Astrocyte of the spinal cord (primary cell): ENCODE results near the gene PABPN1.

ENCODE experiments used
- DNase-seq: peaks from one replicate; pipeline ENCODE4 v3.0.0; 2011; ENCODE audit warnings: low read depth, low spot score
- H3K4me3 ChIP-seq: 2 replicates; pipeline ENCODE4 v1.5.1; 2011; ENCODE audit warnings: low read depth, mild to moderate bottlenecking, low read length, moderate library complexity
- in situ Hi-C: cut with HindIII; loops from 2 replicates; pipeline ENCODE4 v1.10.0; 2017; ENCODE audit warnings: low sequenced_read_pairs
- TF ChIP-seq, protein P1 (sequence below): IDR thresholded peaks from 2 replicates; pipeline ENCODE4 v1.5.1; 2012; ENCODE audit warnings: low read depth, mild to moderate bottlenecking, low read length, inconsistent platforms

The PABPN1 gene

GRCh38 chr14:23327947-23328744 lies 6.9 kb downstream of the PABPN1 start:
- peak; percentile 79 for DNase-seq
- in situ Hi-C loops = no loop called here
- TF ChIP-seq, protein P1, sequence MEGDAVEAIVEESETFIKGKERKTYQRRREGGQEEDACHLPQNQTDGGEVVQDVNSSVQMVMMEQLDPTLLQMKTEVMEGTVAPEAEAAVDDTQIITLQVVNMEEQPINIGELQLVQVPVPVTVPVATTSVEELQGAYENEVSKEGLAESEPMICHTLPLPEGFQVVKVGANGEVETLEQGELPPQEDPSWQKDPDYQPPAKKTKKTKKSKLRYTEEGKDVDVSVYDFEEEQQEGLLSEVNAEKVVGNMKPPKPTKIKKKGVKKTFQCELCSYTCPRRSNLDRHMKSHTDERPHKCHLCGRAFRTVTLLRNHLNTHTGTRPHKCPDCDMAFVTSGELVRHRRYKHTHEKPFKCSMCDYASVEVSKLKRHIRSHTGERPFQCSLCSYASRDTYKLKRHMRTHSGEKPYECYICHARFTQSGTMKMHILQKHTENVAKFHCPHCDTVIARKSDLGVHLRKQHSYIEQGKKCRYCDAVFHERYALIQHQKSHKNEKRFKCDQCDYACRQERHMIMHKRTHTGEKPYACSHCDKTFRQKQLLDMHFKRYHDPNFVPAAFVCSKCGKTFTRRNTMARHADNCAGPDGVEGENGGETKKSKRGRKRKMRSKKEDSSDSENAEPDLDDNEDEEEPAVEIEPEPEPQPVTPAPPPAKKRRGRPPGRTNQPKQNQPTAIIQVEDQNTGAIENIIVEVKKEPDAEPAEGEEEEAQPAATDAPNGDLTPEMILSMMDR = peak; percentile 85
- no peak overlapping the region for H3K4me3 ChIP-seq

DNA sequence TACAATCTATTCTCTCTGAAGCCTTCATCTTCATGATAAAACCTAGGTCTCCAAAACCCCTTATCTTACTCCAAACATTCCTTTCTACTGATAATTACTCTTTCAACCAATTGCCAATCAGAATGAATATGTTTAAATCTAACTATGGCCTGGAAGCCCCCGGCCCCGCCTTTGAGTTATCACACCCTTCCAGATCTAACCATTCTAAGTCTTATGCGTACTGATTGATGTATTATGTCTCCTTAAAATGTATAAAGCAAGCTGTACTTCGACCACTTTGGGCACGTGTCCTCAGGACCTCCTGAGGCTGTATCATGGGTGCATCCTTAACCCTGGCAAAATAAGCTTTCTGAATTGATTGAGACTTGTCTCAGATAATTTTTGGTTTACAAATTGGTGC lies 14.4 kb downstream of the PABPN1 start:
- in situ Hi-C loops = no loop called here
- no peak for DNase-seq
- no peak overlapping the region for H3K4me3 ChIP-seq
- TF ChIP-seq, protein P1 = no peak

DNA sequence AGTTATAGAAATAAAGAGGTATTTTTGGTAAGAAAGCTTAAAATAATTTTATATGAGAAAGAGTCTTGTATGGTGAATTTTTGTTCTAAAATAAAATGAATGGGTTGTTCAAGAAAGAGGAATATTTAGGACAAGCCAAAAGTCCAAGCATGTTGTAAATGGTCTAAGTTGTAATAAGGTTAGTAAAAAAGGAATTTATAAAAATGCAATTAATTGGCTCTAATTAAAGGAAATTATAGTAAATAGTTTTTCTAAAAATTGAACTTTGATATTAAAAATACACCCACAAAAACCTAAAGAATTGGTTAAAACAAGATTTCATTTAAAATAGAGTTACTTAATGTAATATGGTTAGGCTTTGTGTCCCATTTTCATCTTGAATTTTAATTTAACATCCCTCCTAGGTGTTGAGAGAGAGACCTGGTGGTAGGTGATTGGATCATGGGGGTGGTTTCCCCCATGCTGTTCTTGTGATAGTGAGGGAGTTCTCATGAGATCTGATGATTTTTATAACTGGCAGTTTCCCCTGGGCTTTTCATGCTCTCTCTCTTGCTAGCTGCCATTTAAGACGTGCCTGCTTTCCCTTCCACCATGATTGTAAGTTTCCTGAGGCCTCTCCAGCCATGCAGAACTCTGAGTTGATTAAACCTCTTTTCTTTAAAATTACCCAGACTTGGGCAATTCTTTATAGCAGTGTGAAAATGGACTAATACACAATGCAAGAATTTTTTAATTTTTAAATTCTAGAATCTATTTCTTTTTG lies 18.4 kb downstream of the PABPN1 start:
- in situ Hi-C loops = no loop called here
- no peak overlapping the region for H3K4me3 ChIP-seq
- DNase-seq = no peak
- TF ChIP-seq, protein P1 = no peak

DNA sequence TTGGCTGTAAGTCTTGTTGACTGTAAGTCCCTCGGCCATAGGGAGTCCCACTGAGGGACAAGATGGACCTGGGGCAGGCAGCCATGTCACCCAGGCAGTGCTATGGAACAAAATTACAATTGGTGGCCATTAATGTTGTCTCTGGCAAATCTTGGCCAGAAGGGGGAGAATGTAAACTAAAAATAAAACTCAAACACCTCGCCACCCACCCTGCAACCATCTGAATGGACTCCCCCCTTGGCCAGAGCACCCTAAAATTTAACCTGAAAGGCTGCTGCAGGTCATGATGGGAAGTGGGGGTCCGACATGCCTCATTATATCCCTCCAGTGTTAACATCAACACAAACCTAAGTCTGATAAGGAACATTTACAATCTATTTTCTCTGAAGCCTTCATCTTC lies 23.2 kb downstream of the PABPN1 start:
- TF ChIP-seq, protein P1 = no peak
- H3K4me3 ChIP-seq = no peak overlapping the region
- in situ Hi-C loops = no loop called here
- DNase-seq = no peak

DNA sequence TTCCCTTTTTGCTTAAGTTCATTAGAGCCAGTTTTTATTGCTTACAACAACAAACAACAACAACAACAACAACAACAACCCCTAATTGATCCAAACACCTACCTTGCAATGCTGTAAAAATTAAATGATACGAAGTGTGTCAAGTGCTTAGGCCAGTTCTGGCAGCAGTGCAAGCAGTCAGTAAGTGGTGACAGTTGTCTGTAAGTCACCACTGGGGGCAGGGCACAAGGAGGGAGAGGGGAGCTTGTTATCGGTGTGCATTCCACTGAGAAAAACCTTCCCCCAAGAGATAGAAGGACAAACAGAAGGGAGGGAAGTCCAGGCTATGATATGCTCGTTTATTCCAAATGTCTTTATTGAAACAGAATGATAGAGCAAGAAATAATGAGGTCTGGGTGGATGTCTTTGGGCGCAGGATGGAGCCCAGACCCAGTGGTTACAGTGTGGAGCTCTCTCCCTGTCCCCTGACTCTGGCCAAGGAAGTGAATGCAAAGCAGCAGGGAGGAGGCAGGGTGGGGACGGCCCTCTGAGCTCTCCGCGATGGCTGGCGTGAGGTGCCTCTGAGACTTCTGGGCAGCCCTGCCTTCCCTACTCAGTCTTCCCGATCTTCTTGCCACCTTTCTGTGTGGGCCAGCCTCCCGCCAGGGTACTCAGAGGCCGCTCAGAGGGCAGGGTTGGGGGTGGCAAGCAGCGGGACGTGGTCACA lies 24.9 kb downstream of the PABPN1 start:
- no peak for DNase-seq
- H3K4me3 ChIP-seq = no peak overlapping the region
- TF ChIP-seq, protein P1 = no peak
- in situ Hi-C loops = no loop called here

DNA sequence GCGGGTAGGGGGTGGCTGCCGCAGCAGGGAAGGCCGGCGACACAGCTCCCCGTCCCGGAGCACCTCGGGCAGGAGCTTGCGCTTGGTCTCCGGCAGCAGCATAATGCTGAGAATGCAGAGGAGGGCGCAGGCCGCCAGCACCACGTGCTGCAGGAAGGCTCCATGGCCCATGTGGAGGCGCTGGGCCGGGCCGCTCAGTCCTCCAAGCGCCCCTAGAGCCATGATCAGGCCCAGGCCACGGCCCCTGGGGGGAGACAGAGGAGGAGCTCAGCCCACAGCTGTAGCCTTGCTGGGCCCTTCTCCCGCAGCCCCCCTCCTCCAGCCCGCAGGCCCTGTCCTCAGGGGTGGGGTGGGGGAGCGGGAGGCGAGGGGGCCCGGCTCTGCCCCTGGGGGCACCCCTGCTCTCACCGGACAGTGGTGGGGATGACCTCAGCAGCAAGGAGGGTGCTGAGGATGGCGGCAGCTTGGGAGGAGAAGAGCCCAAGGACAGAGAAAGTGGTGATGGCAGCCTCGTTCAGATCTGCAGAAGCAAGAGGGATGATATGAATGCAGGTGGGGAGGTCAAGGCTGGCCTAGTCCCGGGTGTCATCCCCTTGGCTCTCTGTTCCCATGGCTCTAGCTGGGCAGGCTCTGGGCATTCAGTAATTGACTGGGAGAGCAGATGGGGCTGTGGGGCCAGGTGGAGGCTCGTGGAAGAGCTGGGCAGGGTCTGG lies 25.6 kb downstream of the PABPN1 start:
- TF ChIP-seq, protein P1 = no peak
- no peak for DNase-seq
- H3K4me3 ChIP-seq = no peak overlapping the region
- in situ Hi-C loops = no loop called here
